COR-L47 (cell line): ENCODE data around the gene ZNF853.

Source experiments
- DNase-seq: peaks from one replicate; lab custom pipeline; 2025; lab: John Stamatoyannopoulos, UW

Gene ZNF853

DNA sequence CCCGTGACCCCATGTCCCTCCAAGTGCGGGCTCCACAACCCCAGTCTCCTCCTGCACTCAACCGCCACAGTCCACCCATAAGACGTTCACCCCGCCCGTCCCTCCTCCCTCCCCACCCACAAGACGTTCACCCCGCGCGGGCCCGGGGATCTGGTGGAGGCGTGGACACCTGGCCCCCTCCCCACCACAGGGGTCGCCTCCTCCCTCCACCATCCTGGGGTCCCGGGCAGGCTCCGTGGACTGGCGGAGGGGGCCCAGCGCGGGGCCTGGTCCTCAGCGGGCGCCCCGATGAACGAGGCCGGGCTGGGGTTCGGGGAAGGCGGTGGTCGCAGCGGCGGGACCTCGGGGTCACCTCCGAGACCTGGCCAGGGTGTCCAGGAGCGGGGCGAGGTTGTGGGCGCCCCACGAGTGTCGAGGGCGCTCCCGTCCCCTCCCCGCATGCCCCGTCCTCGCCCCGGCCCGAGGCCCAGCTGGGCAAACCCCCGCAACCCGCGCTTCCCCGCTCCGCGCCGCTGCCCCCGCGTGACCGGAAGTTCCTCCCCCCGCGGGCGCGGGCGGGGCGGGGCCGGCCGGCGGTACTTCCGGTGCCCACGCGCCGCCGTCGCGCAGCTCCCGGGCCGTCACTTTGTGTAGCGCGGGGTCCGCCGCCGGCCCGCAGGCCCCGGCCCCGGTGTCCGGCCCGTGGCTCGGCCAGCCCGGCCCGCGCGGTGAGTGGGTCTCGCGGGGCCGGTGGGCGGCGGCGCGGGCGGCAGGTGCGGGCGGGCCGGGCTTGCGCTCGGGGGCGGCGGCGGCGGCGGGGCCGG is 21.5 kb downstream of the ZNF853 start, which contains the start of gene ZNF316:
Gene ZNF316, plus strand, starts transcription at position 578 of the 803 bp plus-strand sequence. CDS start 5,092 bp downstream, outside the sequence.
- peak; percentile 38 for DNase-seq

DNA sequence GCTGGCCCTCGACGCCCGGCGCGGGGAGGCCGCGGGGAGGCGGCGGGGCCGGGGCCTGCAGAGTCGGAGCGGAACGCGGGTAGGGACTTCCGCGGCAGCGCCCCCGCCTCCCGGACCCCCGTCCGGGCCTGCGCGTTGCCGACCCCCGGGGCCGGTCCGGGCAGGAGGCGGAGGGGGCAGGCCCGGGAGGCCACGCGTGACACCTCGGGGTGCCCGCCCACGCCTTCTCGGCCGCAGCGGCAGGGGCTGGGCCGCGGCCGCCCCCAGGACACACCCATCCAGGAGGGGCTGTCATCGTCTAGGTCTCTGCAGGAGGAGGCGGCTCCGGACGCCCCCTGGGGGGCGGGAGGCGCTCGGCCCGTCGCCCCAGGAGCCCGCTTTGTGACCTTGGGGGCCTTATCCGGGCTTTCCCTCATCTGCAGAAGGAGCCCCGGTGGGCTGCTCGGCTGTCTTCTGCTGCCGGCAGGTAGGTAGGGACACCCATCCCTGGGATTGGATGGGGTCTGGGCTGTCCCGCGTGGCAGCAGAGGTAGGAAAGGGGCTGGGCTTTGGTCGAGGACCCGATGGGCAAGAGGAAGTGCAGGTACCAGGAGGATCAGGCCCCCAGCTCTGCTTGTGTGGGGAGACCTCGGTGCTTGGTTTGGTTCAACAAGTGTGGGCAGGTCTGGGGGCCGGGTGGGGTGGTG is 22.3 kb downstream of the ZNF853 start:
- peak; percentile 39 for DNase-seq

DNA sequence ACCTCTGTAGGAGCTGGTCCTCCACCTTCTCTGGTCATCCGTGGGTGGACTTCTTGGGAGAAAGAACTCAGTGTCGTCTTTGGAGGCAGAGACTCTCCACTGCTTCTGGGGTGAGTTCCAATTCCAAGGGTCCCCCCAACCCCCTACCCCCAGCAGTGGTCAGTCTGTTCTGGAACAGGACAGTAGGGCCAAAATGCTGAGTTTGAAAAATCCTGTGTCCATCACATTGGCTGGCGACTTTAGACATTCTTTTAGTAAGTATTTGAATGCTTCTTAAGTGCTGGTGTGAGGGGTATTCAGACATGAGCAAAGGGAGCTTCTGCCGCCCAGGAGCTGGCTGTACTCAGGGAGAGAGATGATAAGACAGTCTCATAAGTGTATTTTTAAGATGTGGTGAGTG is 23.6 kb downstream of the ZNF853 start:
- DNase-seq = no peak

DNA sequence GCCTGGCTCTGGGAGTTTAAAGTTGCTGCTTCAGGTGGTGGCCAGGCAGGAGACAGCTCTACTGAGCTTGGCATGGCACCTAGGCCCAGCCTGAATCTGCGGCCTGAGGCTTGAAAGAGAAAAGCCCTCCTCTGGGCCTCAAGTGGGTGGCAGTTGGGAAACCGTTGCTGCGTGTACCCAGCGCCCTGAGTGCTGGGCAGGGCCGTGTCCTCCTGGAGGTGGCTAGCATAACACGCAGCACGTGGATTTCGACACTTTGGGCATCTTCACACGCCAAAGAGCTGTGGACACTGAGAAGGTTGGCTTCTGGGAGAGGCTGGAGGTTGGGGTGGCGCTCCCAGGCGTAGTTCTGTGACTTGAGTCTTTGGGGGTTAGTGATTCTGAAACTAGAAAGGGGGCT is 24.2 kb downstream of the ZNF853 start:
- no peak for DNase-seq

DNA sequence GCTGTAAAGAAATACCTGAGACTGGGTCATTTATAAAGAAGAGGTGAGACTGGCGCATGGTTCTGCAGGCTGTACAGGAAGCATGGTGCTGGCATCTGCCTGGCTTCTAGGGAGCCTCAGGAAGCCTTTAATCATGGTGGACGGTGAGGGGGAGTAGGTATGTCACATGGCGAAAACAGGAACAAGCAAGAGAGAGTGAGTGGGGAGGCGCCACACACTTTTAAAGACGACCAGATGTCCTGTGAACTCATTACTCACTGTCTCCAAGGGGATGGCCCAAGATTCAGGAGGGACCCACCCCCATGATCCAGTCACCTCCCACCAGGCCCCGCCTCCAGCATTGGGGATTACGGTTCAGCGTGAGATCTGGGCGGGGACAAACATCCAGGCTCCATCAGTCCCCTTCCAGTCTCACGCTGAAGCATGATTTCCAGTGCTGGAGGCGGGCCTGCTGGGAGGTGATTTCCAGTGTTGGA is 24.9 kb downstream of the ZNF853 start:
- no peak for DNase-seq

DNA sequence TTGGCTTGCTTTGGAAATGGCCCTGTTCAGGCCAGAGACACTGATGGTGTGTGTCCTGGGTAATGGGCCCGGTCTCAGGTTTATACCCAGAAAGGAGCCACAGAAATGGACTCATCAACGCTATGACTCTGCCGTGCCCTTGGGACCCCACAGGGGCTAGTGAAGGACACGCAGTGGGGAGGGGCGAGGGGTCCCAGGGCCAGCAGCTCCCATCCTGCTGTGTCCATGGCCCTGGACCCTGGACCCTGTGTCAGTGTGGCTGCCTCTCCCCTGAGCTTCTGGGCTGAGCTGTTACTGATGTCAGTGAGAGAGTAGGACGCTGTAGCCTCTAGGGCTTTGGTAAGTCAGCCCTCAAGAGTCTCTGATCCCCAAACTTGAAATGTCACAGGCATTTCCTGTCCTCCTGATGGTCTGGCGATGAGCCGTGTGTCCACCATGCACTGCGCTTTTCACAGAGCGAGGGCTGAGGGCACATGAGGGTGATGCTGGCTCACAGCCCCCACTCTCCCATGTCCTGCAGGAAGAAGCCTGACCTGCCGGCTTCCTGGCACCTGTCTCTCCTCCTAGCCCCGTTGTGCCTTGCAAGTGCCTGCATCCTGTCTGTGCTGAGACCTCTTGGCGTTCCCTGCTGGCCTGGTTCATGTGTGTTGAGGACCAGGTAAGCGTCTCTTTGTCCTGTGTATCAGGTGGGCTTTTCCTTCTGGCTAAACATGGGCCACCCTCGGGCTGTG is 26.1 kb downstream of the ZNF853 start:
- DNase-seq = no peak

DNA sequence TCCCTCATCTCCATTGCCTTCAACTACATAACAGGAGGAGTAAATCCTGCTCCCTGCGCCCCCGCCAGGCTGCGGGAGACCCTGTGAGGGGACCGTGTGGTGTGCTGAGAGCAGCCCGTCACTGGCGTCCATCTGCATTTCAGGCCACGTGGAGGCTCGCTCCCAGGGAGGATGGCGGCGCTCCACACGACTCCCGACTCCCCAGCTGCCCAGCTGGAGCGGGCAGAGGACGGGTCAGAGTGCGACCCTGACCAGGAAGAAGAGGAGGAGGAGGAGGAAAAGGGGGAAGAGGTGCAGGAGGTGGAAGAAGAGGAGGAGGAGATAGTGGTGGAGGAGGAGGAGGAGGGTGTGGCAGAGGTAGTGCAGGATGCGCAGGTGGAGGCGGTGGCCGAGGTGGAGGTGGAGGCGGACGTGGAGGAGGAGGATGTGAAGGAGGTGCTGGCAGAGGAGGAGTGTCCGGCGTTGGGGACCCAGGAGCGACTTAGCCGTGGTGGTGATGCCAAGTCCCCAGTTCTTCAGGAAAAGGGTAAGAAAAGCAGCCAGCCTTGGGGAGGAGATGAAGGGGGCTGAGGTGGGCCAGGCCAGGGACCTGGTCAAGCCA is 26.9 kb downstream of the ZNF853 start:
- no peak for DNase-seq

DNA sequence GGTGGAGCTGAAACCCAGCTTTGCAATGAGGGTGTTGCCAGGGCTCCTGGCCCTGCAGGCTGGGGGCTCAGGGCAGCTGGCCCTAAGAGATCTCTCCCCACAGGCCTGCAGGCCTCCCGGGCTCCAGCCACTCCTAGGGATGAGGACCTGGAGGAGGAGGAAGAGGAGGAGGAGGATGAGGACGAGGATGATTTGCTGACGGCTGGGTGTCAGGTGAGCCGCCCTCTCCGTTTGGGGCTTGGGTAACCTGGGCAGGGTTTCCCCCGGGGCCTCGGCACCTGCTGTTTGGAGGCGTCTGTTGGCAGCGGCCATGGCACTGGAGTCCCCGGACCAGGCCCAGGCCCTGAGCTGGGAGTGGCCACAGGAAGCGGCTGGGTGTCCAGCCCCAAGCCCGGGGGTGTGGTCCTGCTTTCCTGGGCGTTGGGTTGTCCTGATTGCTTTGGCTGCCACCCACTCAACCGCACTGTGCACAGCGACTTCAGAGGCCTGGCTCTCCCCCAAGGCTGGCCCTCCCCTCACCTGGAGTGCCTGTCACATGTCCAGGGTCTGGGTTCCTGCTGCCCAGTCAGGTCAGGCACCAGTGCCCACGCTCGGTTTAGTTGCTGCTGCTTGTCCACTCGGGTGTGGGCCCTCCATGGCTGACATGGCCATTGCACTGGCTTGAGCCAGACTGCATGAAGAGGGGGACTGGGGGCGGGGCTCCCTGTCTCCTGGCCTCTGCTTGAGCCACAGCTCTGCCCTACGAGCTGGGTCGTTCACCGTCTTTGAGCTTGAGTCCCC is 27.6 kb downstream of the ZNF853 start:
- DNase-seq = no peak

DNA sequence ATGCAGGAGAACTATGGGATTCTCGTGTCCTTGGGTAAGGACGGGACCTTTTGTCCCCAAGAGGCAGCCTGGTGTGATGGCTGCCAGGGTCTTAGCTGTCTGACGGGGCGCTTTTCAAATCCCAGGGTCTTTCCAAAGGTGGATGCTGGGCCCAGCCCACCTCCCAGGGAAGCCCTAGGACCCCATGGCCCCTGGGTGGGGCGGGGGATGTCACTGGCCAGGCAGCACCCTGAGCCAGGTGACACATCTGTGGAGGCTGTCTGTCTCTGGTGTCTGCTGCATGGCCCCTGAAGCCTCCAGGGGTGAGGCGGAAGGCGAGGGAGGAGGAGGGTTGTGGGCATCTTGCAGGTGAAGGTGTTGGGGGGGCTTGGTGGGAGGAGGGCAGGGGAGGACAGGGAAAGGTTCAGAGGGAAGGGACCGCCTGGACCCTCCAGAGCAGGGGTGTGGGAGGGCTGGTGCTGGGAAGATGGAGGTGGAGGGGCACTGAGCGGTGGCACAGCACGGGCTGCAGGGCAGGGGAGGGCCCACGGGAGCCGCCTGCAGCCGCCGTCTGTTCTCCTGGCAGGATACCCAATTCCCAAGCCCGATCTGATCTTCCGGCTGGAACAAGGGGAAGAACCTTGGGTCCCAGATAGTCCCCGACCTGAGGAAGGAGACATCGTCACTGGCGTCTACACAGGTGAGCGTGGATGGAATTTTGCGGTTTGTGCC is 28.7 kb downstream of the ZNF853 start:
- no peak for DNase-seq

DNA sequence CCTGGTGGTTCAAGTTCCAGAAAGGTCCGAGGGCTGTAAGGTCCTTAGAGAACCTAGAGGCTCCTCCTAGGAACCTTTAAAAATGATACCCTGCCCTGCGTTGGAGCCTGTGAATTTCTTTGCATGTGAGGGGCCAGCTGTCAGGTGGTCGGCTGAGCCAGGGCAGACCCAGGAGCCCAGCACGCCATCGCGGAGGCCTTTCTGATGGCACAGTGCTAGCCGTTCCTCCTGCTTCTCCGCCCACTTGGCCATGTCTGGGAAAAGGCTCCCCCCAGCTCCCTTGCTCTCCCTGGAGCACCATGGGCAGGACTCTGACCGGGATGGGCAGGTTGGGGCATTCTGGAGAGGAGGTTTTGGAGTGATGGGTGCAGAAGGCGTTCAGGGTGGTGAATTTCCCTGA is 29.3 kb downstream of the ZNF853 start:
- no peak for DNase-seq

DNA sequence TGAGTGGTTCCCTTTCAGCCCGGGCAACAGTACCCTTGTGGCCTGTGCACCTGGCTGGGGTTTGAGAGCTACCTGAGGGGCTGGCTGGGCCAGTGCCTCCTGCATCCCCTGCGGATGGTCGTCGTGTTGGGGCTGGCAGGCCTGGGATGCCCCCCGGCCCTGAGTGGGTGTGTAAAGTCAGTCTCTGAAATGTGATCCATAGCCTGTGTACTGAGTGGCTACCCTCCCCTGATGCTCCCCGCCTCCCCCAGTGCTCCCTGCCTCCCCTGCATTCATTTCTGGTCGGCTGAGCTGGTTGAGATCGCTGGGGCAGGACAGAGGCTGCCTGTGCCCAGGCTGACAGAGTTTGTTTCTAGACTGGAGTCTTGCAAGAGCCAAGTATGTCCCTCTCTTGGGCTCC is 31.1 kb downstream of the ZNF853 start:
- no peak for DNase-seq

DNA sequence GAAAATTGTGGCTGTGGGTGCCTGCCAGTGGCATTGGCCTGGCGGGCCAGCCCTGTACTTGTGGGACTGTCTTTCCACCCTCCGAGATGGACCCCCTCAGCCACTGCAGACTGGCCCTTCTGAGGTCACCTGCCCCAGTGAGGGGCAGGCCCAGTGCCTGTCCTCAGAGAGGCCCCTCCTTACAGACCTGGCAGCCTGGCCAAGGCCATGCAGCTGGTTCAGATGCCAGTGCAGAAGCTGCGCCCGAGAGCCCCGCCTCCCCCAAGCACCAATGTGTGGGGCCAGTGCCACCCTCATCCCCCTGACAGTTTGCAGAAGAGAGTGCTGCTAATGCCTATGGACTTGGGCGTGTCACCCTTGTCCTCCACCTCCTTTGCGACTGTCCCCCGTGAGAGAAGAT is 31.7 kb downstream of the ZNF853 start:
- no peak for DNase-seq

DNA sequence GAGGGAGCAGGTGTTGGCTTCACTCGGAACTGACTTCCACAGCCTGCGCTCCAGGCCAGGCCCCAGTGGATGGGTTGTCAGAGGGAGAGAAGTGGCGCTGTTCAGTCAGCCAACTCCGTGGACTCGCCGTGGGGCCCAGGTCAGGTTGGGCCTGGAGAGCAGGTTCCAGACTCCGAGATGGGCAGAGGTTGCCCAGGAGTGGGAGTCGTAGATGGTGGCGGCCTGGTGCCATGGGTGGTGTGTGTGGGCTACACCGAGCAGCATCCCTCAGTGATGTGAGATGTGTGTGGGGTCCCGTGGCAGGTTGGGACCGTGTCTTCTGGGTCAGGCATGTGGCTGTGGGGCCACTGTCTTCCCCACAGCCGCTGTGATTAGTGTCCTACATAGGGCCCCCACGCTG is 32.1 kb downstream of the ZNF853 start:
- DNase-seq = no peak

DNA sequence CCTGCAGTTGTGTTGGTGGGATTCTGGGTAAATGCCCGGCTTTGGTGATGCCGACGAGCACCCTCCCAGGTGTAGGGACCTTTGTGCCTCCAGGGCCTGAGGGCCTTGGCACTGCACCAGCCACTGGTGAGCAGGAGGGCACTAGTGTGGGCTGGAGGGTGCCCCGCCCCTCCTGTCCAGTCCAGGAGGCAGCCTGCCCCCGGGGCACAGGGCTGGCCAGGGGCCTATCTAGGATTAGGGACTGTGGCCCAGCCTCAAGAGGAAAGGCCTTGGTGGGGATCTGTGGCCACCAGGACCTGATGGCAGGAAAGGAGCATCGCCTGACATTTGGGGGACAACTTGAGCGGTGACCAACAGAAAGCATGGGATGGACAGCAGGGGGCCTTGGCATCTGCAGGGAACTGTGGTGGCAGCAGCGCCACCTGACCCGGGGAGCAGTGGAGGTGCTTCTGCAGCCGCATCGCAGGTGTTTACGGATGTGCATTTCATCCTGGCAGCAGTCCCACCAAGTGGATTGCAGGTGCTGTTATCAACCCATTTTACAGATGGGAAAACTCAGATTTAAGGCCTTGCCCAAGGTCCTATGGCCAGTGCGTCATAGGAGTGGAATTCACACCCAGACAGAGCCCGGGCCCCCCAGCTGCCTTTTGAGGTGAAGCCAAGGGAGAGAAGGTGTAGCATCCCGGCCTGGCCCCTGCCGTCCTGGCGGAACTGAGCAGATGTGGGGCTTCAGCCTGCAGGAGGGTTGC is 32.8 kb downstream of the ZNF853 start:
- no peak for DNase-seq

DNA sequence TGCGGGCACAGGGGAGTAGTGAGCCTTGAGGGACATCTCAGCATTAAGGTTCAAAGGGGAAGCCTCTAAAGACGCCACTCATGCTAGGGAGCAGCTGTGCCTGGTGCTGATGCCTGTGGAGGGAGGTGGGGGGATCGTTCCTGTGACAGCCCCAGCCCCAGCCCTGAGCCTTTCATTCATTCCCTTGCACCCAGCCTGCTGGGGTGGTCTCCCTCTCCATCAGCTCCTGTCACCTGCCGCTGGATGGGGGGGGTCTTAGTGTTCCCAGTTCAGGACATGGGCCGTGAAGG is 33.4 kb downstream of the ZNF853 start:
- DNase-seq = no peak

DNA sequence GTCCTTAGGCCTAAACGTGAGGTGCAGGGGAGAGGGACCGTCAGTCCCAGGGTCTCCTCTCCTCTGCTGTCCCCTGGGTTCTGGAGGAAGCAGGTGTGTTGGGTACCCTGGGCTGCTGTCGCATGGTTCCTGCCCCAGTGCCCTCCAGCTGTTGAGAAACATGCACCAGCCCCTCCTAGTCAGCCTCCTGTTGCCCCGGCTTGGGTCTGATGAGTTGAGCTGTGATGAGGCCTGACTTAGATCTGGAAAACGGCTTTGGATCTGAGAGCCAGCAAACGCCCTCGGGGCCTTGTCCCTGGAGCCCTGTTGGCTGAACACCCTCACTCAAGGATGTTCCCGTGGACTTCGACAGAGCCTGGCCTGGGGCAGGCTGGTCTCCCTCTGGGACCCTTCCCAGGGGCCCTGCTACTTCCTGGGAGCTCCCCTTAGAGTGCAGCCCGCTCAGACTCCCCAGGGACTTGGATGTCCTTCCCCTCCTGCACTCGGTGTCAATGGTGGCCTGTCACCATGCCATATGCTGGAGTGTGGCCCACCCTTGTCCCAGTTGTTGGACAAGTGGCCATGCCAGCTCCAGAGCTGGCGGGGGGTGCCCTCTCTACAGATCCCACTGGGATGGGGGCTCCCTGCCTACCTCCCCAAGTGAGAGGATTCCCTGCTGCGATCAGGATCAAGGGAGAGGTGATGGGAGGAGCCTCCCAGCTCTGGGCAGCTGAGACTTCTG is 34.0 kb downstream of the ZNF853 start:
- DNase-seq = no peak

DNA sequence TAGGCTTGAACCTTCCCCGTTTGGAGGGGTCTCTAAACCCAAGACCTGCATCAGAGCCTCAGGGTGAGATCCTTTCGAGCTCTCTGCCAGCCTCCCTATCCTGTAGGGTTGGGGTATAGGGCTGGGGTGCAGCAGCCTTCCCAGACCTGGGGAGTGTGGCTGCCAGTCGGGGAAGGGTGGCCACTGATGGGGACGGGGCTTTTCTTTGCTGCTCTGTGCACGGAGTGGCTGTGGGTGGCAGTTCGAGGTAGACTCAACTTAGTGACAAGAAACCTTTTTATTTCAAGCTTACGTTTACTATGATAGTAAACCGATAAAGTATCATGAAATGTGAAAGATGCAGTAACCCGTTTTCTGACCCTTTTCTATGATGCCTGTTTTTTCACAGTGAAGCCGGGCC is 34.7 kb downstream of the ZNF853 start:
- no peak for DNase-seq

DNA sequence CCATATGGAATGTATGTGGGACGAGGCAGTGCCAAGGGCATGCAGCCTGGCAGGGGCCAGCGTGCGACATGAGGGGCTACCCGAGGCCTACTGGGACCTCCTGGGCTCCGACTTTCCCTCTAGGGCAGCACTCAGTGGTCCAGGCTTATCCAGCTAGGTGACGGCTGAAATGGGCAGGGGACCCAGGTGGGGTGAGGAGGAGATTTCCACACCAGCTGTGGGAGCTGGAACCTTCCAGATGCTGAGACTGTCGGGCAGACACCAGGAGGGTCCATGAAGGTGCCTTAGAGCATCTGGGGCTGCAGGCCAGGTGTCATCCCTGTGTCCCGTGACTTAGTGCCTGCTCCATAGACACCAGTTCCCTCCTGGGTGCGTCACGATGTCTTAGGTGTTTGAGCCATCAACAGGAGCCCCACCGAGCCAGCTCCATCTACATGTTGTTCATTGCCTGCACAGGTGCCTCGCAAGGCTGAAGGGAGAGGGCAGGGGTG is 35.2 kb downstream of the ZNF853 start:
- no peak for DNase-seq

DNA sequence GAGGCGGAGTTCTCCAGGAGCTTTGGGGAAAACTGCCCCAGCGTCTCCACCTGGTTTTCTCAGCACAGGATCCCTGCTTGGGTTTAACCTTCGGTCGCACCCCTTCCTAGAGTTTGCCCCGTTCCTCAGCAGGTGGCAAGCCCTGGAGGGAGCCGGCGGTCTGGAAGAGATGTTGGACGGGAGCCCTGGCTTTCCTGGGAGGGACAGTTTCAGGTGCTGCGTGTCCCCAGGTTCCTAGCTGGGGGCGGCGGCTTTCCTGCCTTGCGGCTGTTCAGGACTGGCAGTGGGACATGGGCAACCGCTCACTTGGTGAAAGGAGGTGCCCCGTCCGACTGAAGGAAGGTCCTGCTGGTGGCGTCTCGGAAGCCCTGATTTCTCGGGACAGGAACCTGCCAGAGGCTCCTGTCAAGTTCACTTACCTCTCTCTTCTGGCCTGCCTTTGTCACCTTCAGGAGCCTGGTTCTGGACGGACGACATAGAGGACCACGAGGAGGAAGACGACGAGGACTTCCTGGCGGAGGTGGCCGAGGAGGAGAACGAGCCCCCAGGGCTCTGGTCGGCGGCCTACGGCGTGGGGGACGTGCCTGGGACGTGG is 36.5 kb downstream of the ZNF853 start:
- DNase-seq = no peak
